NCI-H1092 (cell line): Measurements from ENCODE around the gene TNS3.

Experiments used
- DNase-seq: peaks from one replicate; lab custom pipeline; 2025; lab: John Stamatoyannopoulos, UW

Gene TNS3

GRCh38 chr7:47303014-47303694, 278.8 kb downstream of the TNS3 start:
- DNase-seq, result no peak

GRCh38 chr7:47302560-47302959, 279.4 kb downstream of the TNS3 start:
- no peak for DNase-seq

GRCh38 chr7:47301657-47302295, 280.1 kb downstream of the TNS3 start:
- DNase-seq, result no peak

GRCh38 chr7:47301105-47301477, 280.8 kb downstream of the TNS3 start:
- DNase-seq, result no peak

GRCh38 chr7:47300472-47301104, 281.3 kb downstream of the TNS3 start:
- DNase-seq, result no peak

- DNase-seq, result no peak
Observed at GRCh38 chr7:47299496-47299895, 282.4 kb downstream of the TNS3 start.

- DNase-seq, result no peak
Observed at GRCh38 chr7:47298636-47299035, 283.3 kb downstream of the TNS3 start.

GRCh38 chr7:47297120-47297519, 284.8 kb downstream of the TNS3 start:
- no peak for DNase-seq

GRCh38 chr7:47295606-47296005, 286.3 kb downstream of the TNS3 start:
- DNase-seq, result no peak

- no peak for DNase-seq
Observed at GRCh38 chr7:47294556-47295222, 287.2 kb downstream of the TNS3 start.

GRCh38 chr7:47293884-47294555, 287.9 kb downstream of the TNS3 start:
- DNase-seq, result no peak

- DNase-seq, result no peak
Observed at GRCh38 chr7:47292832-47293309, 289.0 kb downstream of the TNS3 start.

- no peak for DNase-seq
Observed at GRCh38 chr7:47291461-47292081, 290.3 kb downstream of the TNS3 start.

GRCh38 chr7:47290867-47291266, 291.0 kb downstream of the TNS3 start:
- DNase-seq, result no peak

- DNase-seq, result no peak
Observed at GRCh38 chr7:47290466-47290865, 291.4 kb downstream of the TNS3 start.

GRCh38 chr7:47288060-47288459, 293.9 kb downstream of the TNS3 start:
- no peak for DNase-seq

- no peak for DNase-seq
Observed at GRCh38 chr7:47285860-47286491, 295.9 kb downstream of the TNS3 start.

GRCh38 chr7:47284691-47285635, 296.9 kb downstream of the TNS3 start:
- no peak for DNase-seq

GRCh38 chr7:47283497-47284131, 298.3 kb downstream of the TNS3 start:
- DNase-seq, result no peak
